ENCODE data around the gene BAIAP2.

The BAIAP2 gene

DNA sequence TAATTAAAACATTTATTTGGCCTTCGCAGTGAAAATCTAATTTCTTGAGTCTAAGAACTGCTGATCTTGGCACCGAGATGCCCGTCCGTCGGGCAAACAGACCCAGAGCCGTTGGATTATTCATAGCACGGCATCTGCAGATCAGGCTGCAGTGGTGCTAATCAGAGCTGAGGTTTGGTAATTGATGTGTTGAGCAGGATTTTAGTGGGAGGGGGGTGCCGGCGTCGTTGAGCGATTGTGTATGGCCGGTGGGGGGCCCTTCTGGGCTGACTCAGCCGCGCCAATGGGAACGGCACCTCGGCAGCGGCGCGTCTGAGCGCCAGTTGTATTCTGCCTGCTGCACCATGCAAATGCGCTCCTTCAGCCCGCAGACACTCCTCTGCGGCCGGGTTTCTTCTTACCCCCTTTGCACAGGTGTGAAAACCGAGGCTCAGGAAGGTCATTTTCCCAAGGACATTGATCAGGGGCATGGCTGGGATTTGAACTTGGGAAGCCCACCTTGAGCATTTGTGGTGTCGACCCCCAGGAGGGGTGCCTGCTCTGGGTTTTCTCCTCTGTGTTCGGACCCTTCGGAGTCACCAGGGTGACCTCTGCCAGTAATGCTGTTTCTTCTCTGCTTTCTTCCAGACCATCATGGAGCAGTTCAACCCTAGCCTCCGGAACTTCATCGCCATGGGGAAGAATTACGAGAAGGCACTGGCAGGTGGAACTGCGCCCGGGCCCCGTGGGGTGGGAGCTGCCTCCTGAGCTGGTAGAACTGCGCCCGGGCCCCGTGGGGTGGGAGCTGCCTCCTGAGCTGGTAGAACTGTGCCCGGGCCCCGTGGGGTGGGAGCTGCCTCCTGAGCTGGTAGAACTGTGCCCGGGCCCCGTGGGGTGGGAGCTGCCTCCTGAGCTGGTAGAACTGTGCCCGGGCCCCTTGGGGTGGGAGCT lies 18.4 kb downstream of the BAIAP2 start:
- no peak for DNase-seq

GRCh38 chr17:81054308-81054707 lies 19.4 kb downstream of the BAIAP2 start:
- DNase-seq, result no peak

GRCh38 chr17:81054881-81055370 lies 20.0 kb downstream of the BAIAP2 start:
- DNase-seq, result no peak

DNA sequence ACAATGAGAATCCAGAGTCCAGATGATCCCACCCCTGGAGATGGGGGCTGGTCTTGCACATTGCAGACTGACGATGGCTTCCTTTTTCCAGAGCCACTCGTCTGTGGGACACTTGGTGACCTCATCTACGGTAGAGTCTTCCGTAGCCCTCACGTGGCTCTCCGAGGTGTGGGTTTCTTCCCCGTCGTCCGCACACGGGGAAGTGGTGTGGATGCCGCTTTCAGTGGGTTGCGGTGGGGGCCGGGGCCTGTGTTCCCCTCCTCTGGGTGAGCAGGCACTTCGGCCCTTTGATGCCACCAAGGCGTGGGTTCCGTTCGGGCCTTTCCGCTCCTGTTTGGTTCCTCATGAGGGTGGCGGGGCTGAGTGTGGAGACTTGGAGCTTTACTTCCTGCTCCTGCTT lies 21.4 kb downstream of the BAIAP2 start:
- DNase-seq, result no peak

DNA sequence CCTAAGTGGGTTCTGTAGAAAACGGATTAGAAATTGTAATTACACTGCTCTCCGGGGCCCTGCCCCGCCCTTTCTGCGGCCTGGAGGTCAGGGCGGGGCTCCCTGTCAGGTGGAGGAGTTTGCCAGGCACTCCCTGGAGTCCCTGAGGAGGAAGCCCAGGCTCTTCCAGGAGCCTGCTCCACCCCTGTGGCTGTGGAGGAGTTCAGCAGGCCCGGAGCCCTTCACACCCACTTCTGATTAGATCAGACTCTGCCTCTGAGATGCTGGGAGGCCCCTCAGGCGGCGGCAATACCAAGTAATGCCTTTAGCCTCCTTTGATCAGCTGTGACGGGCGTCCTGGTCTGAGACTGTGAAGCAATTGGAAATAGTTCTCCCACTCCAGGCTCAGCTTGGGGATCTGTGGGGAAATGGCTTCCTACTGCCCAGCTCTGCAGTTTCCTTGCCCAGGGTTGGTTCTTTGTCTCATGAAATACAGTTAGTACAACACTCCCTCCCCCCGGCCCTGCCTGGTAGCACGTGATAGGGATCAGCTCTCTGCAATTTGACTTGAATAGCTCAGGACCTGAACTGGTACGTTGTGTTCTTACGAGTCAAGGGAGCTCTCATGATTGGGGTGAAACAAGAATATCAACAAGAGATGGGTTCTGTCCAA lies 22.3 kb downstream of the BAIAP2 start:
- no peak for DNase-seq

DNA sequence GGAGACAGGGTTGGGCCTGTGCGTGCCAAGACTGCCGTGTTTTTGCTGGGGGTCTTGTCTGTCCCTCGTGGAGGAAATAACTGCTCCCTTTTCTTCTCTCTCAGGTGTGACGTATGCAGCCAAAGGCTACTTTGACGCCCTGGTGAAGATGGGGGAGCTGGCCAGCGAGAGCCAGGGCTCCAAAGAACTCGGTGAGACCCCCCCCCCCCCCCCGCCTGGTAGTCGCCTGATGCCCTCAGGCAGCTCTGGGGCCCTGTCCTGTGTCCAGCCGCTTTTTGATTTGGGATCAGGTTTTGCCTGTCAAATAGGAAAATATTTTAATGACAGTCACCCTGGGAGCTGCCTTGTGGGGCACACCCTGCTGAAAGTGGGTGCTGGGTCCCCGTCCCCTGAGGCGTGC lies 22.8 kb downstream of the BAIAP2 start:
- DNase-seq, result no peak

DNA sequence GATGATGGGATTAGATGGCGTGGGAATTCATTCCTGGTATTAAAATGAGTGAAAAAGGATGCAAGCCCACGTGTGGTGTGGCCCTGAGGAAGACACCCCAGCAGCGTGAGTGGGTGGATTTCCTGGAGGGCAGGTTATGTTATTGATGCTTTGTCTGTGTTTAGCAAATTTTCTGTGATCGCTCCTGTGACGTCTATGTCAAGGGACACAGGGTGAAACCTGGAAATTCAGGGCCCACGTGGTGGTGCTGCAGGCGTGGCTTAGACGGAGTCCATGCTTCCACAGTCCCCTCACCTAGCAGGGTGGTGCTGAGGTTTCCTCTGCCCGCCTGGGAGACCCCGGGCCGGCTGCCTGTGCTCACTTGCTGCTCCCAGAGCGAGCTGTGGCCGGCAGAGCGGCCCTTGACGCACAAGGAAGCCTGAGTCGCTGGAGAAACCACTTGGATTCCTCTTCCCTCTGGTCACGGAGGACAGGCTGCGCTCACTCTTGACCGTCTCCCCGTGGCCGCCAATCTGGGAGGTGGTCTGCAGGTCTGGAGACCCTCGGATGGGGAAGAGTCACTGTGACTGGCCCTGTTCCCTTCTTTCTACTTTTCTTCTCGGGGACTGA lies 23.4 kb downstream of the BAIAP2 start:
- no peak for DNase-seq

DNA sequence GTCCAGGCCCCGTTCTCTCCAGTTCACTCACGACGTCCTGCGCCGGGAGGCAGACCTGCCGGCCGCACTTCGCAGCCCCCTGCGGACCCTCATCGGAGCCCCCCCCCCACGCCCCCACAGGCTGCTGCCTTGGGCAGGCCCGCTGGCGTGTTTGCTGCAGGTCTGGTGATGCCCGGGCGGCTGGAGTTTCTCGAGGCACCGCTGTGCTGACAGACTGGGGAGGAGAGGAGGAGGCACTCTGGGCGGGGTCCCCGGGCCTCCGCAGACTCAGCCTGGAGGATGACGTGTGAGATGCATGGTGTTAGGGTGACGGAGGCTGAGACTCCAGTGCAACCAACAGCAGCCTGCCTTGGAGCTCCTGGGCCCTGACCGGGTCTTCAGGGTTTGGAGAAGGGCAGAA lies 24.1 kb downstream of the BAIAP2 start:
- no peak for DNase-seq

GRCh38 chr17:81060416-81060815 lies 25.5 kb downstream of the BAIAP2 start:
- no peak for DNase-seq

GRCh38 chr17:81061027-81061735 lies 26.2 kb downstream of the BAIAP2 start:
- no peak for DNase-seq

GRCh38 chr17:81062014-81062780 lies 27.2 kb downstream of the BAIAP2 start:
- DNase-seq, result no peak

- no peak for DNase-seq
These were observed 28.4 kb downstream of the BAIAP2 start for GRCh38 chr17:81063106-81064093.

GRCh38 chr17:81064678-81065475 lies 29.9 kb downstream of the BAIAP2 start:
- no peak for DNase-seq

DNA sequence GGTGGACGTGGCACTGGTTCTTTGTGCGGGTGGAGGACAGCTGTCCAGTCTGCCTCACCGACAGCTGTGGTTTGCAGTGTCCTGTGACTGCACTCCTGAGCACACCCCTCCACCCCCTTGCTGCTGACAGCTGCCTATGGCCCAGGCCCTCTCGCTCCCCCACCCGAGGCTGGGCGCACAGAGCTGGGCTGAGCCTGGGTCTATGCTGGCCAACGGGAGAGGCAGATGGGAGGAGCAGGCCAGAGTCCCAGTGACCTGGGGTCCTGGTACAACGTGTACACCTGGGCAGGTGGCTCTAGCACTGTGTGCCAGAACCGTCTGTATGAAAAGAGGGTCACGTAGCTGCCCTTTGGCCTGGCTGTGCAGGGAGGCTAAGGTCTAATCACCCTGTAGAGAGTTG lies 30.5 kb downstream of the BAIAP2 start:
- no peak for DNase-seq

DNA sequence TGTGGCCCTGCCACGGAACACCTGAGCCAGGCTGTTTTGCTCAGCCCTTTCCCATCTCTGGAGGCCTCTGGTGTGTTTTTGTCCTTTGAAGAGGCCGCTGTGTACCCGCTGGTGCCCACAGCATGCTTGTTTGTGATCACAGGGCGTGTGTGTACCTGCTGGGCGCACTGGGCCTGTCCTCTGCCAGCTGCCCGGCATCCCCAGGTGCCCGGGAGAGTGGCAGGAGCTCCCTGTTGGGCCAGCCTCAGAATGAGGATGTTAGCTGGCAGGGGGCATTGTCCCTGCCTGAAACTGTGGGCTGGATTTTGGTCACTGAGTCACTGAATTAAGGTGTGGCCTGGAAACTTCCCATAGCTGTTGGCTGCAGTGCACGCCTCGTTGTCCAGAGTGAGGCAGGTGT lies 31.1 kb downstream of the BAIAP2 start:
- DNase-seq, result no peak

GRCh38 chr17:81066771-81067315 lies 31.9 kb downstream of the BAIAP2 start:
- DNase-seq, result no peak

- no peak for DNase-seq
These were observed 32.5 kb downstream of the BAIAP2 start for GRCh38 chr17:81067391-81067811.

GRCh38 chr17:81068411-81069134 lies 33.6 kb downstream of the BAIAP2 start:
- no peak for DNase-seq

- no peak for DNase-seq
These were observed 34.2 kb downstream of the BAIAP2 start for GRCh38 chr17:81069135-81069645.

Measured in SW 1271 (cell line).